Neural progenitor cell (in vitro differentiated cells): ENCODE measurements around the gene GOLGA3.

Source experiments
- EZH2 ChIP-seq: fragments of 200-600 bp; sonication (generic); IDR thresholded peaks from 2 replicates; pipeline ENCODE4 v1.6.1; 2017; ENCODE audit warnings: antibody characterized with exemption, mild to moderate bottlenecking, moderate library complexity
- EZH2phosphoT487 ChIP-seq: fragments of 200-600 bp; sonication (generic); IDR thresholded peaks from 2 replicates; pipeline ENCODE4 v1.6.1; 2017; ENCODE audit warnings: antibody characterized with exemption
- TF ChIP-seq, protein P1 (sequence below): fragments of 200-600 bp; sonication (generic); IDR thresholded peaks from 2 replicates; pipeline ENCODE4 v1.5.1; 2017; ENCODE audit warnings: antibody characterized with exemption, mild to moderate bottlenecking

DNA sequence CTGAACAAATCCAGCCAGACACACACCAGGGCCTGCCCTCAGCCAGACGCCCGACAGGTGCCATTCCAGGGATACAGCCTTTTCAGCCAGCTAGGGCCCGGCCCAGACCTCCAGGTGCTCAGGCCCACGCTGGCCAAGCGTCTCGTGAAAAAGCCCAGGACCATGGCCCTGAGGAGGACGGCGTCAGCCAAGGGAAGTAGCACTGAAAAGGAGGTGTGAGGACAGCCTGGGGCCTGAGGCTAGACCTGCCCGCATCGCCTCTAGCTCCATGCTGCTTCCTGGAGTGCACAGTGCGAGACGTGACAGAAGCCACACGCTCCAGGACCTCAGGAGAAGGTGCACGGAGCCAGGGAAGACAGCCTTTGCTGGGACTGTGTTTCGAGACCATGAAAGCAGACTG, 29.8 kb downstream of the GOLGA3 start:
- TF ChIP-seq, protein P1, sequence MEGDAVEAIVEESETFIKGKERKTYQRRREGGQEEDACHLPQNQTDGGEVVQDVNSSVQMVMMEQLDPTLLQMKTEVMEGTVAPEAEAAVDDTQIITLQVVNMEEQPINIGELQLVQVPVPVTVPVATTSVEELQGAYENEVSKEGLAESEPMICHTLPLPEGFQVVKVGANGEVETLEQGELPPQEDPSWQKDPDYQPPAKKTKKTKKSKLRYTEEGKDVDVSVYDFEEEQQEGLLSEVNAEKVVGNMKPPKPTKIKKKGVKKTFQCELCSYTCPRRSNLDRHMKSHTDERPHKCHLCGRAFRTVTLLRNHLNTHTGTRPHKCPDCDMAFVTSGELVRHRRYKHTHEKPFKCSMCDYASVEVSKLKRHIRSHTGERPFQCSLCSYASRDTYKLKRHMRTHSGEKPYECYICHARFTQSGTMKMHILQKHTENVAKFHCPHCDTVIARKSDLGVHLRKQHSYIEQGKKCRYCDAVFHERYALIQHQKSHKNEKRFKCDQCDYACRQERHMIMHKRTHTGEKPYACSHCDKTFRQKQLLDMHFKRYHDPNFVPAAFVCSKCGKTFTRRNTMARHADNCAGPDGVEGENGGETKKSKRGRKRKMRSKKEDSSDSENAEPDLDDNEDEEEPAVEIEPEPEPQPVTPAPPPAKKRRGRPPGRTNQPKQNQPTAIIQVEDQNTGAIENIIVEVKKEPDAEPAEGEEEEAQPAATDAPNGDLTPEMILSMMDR, result no peak
- TF ChIP-seq EZH2 (no peak), EZH2phosphoT487 (no peak)
